HG03565 (cell line): ENCODE results near the gene CTAGE6.
"Not testable (repeated sequence)": the region's sequence is repeated elsewhere in the genome, so short reads cannot be mapped to it uniquely, and the experiment has no call there.

ENCODE experiments used
- ATAC-seq: cut with Tn5 transposase; IDR thresholded peaks from one replicate; pipeline ENCODE4 v1.9.1; 2021; ENCODE audit warnings: mild to moderate bottlenecking, moderate library complexity; ENCODE audit not compliant: unreplicated experiment

CTAGE6 gene, protein sequence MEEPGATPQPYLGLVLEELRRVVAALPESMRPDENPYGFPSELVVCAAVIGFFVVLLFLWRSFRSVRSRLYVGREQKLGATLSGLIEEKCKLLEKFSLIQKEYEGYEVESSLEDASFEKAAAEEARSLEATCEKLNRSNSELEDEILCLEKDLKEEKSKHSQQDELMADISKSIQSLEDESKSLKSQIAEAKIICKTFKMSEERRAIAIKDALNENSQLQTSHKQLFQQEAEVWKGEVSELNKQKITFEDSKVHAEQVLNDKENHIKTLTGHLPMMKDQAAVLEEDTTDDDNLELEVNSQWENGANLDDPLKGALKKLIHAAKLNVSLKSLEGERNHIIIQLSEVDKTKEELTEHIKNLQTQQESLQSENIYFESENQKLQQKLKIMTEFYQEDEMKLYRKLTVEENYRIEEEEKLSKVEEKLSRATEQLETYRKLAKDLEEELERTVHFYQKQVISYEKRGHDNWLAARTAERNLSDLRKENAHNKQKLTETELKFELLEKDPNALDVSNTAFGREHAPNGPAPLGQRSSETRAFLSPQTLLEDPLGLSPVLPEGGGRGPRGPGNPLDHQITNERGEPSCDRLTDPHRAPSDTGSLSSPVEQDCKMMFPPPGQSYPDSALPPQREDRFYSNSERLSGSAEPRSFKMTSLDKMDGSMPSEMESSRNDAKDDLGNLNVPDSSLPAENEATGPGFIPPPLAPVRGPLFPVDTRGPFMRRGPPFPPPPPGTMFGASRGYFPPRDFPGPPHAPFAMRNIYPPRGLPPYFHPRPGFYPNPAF

DNA sequence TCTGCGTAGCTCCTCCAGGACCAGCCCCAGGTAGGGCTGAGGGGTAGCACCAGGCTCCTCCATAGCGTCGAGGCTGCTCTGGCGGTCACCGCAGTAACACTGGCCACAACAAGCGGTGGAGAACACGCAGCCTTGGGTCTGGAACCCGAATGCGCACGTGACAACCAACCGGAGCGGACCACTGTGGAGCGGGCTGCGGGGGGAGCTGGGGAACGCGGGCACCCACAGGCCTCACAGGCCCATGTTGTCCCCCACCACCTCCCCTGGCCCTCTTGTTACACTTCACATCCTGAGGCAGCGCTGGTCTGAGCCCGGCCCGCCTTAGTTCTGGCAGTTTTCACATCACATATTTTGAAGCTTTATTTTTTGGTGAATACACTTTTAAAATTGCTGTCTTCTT, at the start of gene CTAGE6:
Gene CTAGE6, minus strand, starts transcription at position 101 of the 400 bp plus-strand sequence. Its CDS starts 38 bp downstream, at position 63.
- ATAC-seq, result not testable (repeated sequence)

DNA sequence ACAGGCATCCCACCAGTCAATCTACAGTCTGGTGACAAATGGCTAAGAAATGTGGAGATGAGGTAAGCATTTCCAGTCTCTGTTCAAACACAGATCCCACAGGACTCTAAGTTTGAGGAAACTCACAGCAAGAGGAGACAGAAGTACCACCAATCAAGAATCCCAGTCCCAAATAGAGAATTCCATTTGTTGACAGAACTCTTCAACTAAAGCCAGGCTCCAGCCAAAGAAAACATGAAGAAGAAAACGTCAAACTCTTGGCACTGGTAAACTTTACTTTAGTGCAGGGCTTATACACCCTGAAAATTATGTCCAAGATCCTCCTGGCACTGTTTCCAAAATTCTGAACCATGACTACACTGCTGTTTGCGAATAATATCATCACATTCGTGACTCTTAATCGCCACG, 49.2 kb upstream of the CTAGE6 start:
- not testable (repeated sequence) for ATAC-seq

DNA sequence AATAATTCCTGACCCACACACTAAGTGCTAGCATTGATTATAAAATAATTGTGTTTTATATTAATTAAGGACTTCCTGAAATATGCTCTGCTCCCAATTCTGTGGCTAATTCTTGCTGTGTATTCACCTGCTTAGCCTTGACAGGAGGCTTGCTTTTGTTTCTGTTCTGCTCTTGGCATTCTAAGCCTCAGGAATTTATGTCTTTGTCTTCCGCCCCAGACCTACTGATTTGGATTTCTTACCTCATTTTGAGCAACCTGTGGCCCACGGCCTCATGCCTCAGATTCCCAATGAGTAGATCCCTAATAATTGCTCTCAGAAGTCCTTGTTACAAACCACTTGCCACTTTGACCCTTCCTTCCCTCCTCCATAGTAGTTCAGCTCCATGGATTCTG, 40.4 kb upstream of the CTAGE6 start:
- ATAC-seq, result not testable (repeated sequence)

DNA sequence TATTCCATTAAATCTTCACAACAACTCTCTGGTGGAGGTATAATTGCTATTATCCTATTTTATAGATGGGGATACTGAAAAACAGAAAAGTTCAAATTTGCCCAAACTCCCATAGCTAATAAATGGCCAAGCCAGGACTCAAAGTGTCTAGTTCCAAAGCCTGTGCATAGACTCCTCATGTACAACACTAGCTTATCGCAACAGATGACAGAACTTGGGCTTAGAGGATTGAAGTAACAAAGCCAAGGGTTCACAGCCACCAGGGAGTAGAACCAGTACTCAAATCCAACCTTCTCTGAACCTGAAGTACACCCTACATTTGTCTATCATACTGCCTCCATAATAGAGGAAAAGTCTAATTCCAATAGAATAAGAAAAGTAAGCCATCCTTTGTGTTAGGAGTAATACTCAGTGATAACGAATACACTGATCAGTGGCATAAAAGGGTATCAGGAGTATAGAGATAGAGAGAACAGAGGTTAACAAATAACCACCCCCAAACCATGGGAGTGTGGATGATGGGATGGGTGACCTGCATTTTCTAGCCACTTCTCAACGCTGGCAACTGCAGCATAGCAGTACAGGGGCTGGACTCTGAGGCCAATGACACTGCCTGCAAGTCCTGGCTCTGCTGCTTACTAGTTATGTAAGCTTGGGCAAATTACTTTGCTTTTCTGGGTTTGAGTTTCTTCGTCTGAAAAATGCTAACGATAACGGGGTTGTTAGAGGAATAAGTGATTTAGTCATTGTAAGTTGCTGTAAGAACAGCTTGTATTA, 39.8 kb upstream of the CTAGE6 start:
- ATAC-seq, result not testable (repeated sequence)

DNA sequence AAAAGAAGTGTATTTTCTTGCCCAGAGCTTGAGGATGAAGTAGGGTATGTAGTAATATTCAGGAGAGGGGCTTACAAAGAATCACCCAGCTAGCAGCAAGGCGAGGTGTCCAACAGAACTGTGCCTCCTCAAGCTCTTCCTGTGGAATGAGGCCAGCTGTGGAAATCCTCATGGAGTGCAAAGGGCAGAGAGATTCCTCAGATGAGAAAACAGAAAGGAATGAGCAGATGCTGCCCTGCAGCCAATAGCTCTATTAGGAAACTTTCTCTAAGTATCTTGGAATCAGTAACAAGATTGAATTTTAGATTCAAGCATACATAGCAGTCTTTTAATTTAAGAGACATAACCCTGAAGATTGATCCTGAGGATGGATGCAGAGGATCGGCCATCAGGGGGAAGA, 38.2 kb upstream of the CTAGE6 start:
- ATAC-seq, result not testable (repeated sequence)

DNA sequence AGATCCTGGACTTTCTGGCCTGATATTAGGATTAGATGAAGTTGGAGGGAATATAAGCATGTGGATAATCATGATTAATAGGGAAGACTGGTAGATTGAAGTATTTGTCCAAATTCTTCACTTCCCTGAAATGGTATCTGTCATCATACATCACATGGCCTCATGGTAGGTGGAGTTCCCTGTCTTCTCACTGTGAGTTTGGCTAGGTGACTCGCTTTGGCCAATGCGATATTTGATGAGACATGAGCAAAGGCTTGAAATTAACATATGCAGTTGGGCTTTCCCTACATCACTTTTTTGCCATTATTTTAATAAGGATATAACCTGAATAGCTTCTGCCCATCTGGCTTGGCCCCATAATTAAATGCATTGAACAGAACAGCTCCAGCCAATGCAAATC, 35.1 kb upstream of the CTAGE6 start:
- not testable (repeated sequence) for ATAC-seq

DNA sequence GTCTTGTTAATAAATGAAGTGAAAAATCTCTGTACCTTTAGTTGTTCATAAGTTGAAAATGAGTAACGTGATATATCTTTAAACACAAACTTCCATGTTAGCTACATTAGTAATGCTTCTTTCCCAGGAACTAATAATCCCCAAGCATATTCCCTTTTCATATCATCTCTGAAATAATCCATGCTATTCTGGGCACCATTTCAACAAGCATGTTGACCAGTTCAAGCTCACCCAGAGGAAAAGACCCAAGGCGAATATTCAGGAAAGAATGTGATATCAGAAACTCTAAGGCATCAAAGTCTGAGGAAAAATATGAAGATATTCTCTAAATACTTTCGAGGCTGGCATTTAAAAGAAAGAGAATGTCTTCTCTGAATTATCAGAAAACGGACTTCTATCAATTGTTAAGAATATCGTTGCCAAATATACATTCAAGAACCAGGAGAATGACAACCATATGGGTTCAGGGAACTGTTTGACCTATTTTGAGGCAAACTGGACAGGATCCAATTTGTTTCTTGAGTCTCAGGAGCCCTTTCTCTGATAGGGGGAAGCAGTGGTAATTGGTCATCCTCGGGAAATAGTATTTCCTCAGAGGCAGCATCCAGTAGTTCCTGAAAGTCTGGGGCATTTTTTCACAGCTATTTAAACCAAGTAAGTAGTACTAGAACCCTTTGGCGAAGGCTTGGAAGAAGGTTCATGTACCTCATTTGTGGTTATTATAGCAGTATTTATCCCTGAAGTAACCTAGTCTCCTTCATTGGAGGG, 28.1 kb upstream of the CTAGE6 start:
- ATAC-seq, result not testable (repeated sequence)

DNA sequence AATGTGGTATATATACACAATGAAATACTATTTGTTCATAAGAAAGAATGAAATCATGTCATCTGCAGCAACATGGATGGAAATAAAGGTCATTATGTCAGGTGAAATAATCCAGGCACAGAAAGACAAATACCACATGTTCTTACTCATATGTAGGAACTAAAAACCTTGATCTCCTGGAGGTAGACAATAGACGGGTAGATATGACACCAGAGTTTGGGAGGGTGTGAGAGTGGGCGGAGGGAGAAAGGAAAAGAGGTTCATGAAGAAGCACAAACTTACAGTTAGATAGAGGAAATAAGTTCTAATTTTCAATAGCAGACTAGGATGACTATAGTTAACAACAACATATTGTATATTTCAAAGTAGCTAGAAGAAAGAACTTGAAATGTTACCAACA, 22.1 kb upstream of the CTAGE6 start:
- not testable (repeated sequence) for ATAC-seq

DNA sequence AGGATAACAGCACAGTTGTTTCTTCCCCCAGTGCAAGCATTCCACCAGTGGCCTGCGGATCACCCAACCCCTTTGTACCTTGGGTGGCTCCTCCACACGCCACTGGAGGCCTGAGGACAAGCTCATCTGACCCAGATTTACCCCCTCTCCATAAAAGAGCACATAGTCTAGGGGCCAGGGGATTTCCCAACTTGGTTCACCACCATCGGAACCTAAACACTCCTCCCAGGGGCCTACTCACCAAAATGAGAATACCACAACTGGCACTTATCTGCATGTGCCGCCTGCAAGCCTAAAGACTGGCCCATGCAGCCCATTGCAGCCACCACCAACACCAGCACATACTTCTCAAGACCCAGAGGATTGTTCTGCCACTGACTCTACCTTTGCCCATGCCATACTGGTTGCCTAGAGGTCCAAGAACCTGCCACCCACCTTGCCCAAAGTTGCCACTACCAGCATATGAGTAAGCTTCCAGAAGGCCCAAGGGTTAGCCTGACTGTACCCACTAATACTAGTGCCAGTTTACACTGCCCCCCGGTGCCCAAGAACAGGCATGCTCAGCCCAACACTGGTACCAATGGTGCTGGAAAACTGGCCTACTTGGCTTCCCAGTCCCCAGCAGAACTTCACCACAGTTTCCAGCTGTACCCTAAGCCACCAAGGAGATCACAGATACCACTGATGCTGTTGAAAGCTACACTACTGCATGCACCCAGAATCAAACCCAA, 15.4 kb upstream of the CTAGE6 start:
- not testable (repeated sequence) for ATAC-seq

DNA sequence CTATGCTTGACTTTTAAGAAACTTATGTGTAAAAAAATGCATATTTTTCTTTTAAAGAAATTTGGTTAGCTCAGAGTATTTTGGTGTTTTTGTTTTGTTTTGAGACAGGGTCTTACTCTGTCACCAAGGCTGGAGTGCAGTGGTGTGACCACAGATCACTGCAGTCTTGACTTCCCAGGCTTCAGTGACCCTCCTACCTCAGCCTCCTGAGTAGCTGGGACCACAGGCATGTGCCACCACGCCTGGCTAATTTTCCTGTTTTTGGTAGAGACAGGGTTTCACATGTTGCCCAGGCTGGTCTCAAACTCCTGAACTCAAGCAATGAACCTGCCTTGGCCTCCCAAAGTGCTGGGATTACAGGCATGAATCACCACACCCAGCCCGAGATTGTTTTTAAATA, 10.0 kb upstream of the CTAGE6 start:
- ATAC-seq, result not testable (repeated sequence)

DNA sequence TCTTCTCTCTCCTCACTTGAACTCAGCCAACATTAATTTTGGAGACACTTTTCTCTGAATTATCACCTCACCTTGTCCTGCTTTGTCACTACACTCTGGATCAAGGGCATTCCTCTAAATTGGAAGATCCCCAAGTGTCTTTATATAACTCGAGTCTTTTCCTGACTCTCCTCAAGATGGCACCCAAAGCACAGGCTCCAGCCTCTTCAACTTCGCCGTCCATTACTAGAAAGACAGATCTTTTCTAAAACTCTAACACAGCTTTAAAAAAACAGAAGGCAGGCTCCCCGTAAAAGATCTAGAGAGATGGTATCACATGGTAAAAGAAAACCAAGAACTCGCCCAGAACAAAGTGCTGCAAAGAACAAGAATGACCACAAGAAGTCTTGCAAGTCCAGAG, 8.2 kb upstream of the CTAGE6 start:
- ATAC-seq, result not testable (repeated sequence)

DNA sequence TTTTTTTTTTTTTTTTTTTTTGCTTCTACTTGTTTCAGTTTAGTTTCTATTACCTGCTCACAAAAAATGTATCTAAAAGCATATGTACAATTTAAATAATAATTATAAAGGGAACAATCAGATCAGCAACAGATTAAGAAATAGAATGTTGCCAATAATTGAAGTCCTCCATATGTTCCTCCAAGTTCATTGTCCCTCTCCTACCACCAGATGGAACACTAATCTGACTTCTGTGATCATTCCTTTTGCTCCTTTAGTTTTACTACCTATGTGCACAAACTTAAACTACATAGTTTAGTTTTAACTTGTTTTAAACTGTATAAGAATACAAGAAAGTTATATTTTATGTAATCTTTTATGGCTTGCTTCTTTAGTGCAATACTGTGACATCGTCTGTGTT, 5.6 kb upstream of the CTAGE6 start:
- ATAC-seq, result not testable (repeated sequence)

DNA sequence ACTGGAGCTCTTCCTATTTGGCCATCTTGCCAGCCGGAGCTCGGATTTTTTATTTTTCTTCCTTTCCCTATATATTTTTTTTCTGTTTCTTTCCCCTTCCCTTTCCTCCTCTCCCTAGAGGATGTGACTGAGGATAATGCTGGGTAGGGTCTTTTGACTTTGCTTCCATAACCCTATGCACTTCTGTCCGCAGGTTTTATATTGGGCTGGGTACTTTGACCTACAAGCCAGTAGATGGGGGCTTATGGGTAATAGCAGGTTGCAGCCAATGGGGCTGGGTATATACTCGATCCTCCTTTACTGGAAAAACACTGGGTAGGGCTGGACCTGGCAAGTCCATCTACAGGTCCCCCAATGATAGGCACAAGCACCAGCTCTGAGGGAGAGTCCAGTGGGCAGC, 12.2 kb downstream of the CTAGE6 start:
- ATAC-seq, result not testable (repeated sequence)

DNA sequence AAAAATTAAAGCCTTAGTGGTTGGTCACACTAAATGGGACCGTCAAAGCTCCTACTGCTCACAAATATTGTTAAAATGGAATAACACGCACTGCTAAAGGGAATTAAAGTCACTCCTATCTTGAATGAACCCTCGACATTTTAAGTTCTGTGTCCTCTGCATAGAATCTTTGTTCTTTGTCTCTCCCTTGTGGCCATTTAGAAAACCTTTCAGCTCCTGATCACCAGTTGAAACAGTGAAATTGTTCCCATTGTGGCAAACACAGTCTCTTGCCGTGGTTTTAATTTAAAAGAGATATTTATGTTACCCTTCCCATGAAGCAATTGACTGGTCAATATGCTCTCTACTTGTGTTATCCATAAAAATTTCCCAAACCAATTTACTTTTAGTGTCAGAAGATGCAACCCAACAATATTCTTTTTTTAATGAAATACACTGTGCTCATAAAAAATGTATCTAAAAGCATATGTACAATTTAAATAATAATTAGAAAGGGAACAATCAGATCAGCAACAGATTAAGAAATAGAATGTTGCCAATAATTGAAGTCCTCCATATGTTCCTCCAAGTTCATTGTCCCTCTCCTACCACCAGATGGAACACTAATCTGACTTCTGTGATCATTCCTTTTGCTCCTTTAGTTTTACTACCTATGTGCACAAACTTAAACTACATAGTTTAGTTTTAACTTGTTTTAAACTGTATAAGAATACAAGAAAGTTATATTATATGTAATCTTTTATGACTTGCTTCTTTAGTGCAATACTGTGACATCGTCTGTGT, 20.3 kb downstream of the CTAGE6 start:
- peak; percentile 71 for ATAC-seq

DNA sequence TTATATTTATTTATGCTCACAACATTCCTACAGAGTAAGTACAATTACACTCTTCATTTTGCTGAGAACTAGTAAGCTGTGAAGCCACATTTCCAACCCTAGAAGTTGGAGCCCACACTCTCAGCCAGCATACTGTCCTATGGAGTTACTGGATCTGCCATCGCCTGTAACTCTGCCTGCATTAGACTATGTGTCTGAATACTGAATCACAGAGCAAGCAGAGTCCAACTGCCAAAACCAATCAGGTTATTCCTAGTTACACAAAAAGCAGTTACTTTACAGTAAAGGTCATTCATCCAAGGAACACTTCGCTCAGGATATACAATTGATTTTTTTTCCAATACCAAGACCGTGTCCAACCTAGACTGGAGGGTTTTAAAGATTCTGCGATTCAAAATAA, 21.5 kb downstream of the CTAGE6 start:
- no peak for ATAC-seq

DNA sequence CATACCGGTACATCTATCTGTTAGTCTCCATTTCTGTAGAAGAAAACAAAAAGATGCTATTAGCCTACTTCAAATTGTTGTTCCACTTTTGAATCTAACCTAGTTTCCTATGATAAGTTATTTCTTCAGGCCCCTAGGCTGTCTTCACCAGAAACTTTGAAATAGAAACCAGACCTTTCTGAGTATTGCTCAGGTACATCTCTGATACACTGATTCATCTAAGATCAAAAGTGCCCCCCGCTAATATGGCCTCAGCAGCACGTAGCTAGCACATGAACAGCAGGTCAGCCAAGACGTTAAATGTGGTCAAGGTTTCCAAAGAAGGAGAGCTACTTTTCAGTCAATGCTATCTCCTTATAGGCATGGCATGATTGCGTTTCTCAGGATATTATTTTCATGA, 23.6 kb downstream of the CTAGE6 start:
- ATAC-seq, result no peak

DNA sequence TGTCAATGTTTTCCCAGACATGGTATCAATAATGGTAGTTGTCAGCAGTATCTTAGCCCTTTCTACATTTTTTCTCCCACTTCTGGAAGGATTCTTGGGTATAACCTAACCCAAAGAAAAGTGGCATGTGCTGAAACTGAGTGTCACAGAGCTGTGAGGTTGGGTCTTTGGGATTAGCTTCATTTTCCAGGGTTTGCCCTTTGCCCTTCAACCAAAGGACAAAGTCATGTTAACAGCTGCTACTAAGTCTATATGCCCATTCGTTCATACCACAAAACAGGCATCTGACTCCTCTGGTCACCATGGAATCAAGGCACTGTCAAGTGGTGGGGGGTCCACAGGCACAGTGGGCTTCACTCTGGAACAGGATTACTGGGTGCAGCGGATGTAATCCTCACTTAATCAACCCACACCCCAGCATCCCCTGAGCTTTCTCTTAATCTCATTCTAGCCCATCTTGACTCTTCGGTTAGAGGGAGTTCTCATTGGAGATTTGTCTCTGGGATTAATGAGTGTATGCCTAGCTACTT, 29.1 kb downstream of the CTAGE6 start:
- ATAC-seq, result no peak

DNA sequence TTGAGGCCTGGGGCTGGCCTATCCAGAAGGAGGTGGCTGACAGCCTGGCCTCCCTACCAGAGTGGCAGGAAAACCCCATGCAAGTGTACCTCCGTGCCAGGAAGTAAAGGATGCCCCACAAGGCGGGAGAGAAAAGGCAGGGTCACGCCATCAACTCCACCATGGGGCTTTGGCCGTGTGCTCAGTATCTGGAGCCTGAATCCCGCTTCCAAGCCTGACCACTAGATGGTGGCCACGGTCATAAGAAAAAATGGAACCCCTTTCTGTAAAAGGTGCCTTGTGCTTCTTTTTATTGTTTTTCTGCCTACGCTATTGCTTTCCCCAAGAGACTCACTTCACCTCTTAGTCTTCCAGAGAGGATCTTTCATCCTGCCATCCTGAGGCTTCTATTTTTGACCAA, 29.9 kb downstream of the CTAGE6 start:
- ATAC-seq, result peak; percentile 51

DNA sequence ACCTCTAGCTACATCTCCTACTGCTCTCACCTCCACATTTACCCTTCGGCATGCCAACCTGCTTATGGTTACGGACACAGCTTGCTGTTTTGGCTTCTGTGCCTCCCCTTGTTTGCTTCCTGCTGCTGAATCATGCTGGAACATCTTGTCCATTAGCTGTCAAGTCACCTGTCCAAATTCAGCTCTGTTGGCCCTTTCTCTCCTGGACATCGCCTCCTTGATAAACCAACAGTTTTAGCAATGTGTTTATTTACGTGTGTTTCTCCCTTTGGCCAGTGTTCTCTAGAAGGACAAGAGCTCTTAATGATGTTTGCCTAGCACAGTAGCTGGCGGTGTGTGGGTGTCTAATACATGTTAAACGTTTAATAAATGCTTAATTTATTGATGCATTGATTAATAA, 31.4 kb downstream of the CTAGE6 start:
- not testable (repeated sequence) for ATAC-seq
